Mesendoderm (in vitro differentiated cells): Measurements from ENCODE around the gene MYB.

Source experiments
- DNase-seq: peaks from one replicate; pipeline ENCODE4 v3.0.0; 2013
- H2AK5ac ChIP-seq: 2 replicates; pipeline ENCODE4 v1.6.1; 2013; ENCODE audit warnings: low read length, inconsistent platforms
- H2BK120ac ChIP-seq: 2 replicates; pipeline ENCODE4 v1.6.1; 2013; ENCODE audit warnings: low read depth, mild to moderate bottlenecking, low read length, moderate library complexity, mixed read lengths
- H2BK15ac ChIP-seq: replicated peaks from 2 replicates; pipeline ENCODE4 v1.6.1; 2013; ENCODE audit warnings: low read depth, mild to moderate bottlenecking, moderate library complexity
- H2BK5ac ChIP-seq: 2 replicates; pipeline ENCODE4 v1.6.1; 2013; ENCODE audit warnings: low read length, inconsistent platforms
- H3K18ac ChIP-seq: 2 replicates; pipeline ENCODE4 v1.6.1; 2013; ENCODE audit warnings: mild to moderate bottlenecking, low read length, mixed read lengths
- H3K23ac ChIP-seq: one replicate; pipeline ENCODE4 v1.6.1; 2013; ENCODE audit warnings: low read length
- H3K27ac ChIP-seq: 2 replicates; pipeline ENCODE4 v1.5.1; 2013; ENCODE audit warnings: low read depth, mild to moderate bottlenecking, inconsistent platforms, low read length, moderate library complexity
- H3K27me3 ChIP-seq: 2 replicates; pipeline ENCODE4 v1.6.1; 2013; ENCODE audit warnings: low read length, control low read depth, mild to moderate bottlenecking, inconsistent platforms; ENCODE audit not compliant: insufficient read depth, poor library complexity
- H3K36me3 ChIP-seq: 2 replicates; pipeline ENCODE4 v1.6.1; 2013; ENCODE audit warnings: low read length, inconsistent platforms; ENCODE audit not compliant: control insufficient read depth, insufficient read depth
- H3K4ac ChIP-seq: one replicate; pipeline ENCODE4 v1.6.1; 2013; ENCODE audit warnings: low read depth, mild to moderate bottlenecking, low read length, moderate library complexity
- H3K4me1 ChIP-seq: 2 replicates; pipeline ENCODE4 v1.6.1; 2013; ENCODE audit warnings: low read depth, low read length, inconsistent platforms; ENCODE audit not compliant: control insufficient read depth
- H3K4me2 ChIP-seq: 2 replicates; pipeline ENCODE4 v1.6.1; 2013; ENCODE audit warnings: low read length
- H3K4me3 ChIP-seq: 2 replicates; pipeline ENCODE4 v1.5.1; 2013; ENCODE audit warnings: mild to moderate bottlenecking, low read length
- H3K56ac ChIP-seq: one replicate; pipeline ENCODE4 v1.6.1; 2013; ENCODE audit warnings: low read length
- H3K79me1 ChIP-seq: 2 replicates; pipeline ENCODE4 v1.6.1; 2013; ENCODE audit warnings: low read length, inconsistent platforms
- H3K79me2 ChIP-seq: 2 replicates; pipeline ENCODE4 v1.6.1; 2013; ENCODE audit warnings: mild to moderate bottlenecking, low read length; ENCODE audit not compliant: control insufficient read depth, insufficient read depth
- H3K9ac ChIP-seq: 2 replicates; pipeline ENCODE4 v1.6.1; 2013; ENCODE audit warnings: low read length, inconsistent platforms
- H4K5ac ChIP-seq: one replicate; pipeline ENCODE4 v1.6.1; 2013; ENCODE audit warnings: low read length
- H4K8ac ChIP-seq: one replicate; pipeline ENCODE4 v1.6.1; 2013; ENCODE audit warnings: low read depth, mild to moderate bottlenecking, control low read depth, low read length, moderate library complexity
- WGBS: extraction: QIAGEN DNeasy Blood & Tissue Kit; methylation state at CpG from one replicate; pipeline ENCODE4 v1.1.7; 2013; ENCODE audit warnings: low lambda C conversion rate, missing lambda C conversion rate; ENCODE audit not compliant: insufficient coverage; ENCODE audit errors: extremely low coverage; 5-methylcytosine and 5-hydroxymethylcytosine counted together

Gene MYB

DNA sequence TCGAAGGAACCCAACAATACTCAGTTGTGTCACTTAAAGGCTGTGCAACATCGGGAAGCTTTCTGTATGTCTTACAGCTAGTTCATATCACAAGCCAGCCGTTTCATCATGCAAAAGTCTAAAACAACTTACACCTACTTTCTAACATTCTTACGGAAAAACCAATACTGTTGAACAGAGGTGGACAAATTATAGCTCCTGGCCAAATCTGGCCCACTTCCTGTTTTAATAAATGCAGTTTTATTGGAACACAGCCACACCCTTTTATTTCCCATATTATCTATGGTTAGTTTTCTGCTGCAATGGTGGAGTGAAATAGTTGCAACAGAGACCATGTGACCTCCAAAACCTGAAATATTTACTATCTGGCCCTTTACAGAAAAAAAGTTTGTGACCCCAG, 46.6 kb downstream of the MYB start:
- H3K27ac ChIP-seq: no peak overlapping the region
- no peaks in the 10 kb centered on the region for H3K79me1 ChIP-seq
- H3K9ac ChIP-seq: no peak overlapping the region
- no peak overlapping the region for H2AK5ac ChIP-seq
- H3K56ac ChIP-seq: no peak overlapping the region
- H2BK120ac ChIP-seq: no peak overlapping the region
- no peak for DNase-seq
- WGBS: no CpG with 5 or more reads among the region's 4 CpGs
- H3K27me3 ChIP-seq: no peaks in the 10 kb centered on the region
- H4K8ac ChIP-seq: no peak overlapping the region
- no peak overlapping the region for H2BK15ac ChIP-seq
- H3K4ac ChIP-seq: no peak overlapping the region
- H2BK5ac ChIP-seq: no peak overlapping the region
- H3K23ac ChIP-seq: no peak overlapping the region
- H3K4me3 ChIP-seq: no peak overlapping the region
- H3K79me2 ChIP-seq: no peaks in the 10 kb centered on the region
- no peak overlapping the region for H3K4me2 ChIP-seq
- H3K18ac ChIP-seq: no peak overlapping the region
- H3K36me3 ChIP-seq: no peaks in the 10 kb centered on the region
- H4K5ac ChIP-seq: no peak overlapping the region
- H3K4me1 ChIP-seq: no peaks in the 10 kb centered on the region

DNA sequence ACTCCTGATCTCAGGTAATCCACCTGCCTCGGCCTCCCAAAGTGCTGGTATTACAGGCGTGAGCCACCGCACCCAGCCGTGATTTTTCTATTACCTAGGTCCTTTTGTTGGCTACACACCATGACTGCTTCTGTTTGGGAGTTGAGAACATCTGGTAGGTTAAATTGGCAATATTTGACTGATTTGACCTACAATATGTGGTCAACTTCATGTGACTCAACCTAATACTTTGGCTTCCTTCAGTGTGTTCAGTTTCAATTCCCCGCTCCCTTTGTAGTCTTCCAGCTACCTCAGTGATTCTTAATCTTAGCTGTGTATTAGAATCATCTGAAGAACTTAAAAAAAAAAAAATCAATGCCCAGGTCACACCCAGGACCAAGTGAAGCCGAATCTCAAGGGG, 47.4 kb downstream of the MYB start:
- no peak overlapping the region for H3K4me3 ChIP-seq
- H3K56ac ChIP-seq: no peak overlapping the region
- no peak overlapping the region for H4K8ac ChIP-seq
- no peak overlapping the region for H2BK5ac ChIP-seq
- H2BK120ac ChIP-seq: no peak overlapping the region
- no peaks in the 10 kb centered on the region for H3K79me2 ChIP-seq
- no peak for DNase-seq
- H3K27me3 ChIP-seq: no peaks in the 10 kb centered on the region
- no peak overlapping the region for H3K9ac ChIP-seq
- H3K18ac ChIP-seq: no peak overlapping the region
- H3K4ac ChIP-seq: no peak overlapping the region
- H3K79me1 ChIP-seq: no peaks in the 10 kb centered on the region
- H3K36me3 ChIP-seq: no peaks in the 10 kb centered on the region
- no peak overlapping the region for H2AK5ac ChIP-seq
- H3K4me1 ChIP-seq: no peaks in the 10 kb centered on the region
- no peak overlapping the region for H2BK15ac ChIP-seq
- WGBS: no CpG with 5 or more reads among the region's 6 CpGs
- no peak overlapping the region for H3K23ac ChIP-seq
- no peak overlapping the region for H3K27ac ChIP-seq
- H3K4me2 ChIP-seq: no peak overlapping the region
- no peak overlapping the region for H4K5ac ChIP-seq

DNA sequence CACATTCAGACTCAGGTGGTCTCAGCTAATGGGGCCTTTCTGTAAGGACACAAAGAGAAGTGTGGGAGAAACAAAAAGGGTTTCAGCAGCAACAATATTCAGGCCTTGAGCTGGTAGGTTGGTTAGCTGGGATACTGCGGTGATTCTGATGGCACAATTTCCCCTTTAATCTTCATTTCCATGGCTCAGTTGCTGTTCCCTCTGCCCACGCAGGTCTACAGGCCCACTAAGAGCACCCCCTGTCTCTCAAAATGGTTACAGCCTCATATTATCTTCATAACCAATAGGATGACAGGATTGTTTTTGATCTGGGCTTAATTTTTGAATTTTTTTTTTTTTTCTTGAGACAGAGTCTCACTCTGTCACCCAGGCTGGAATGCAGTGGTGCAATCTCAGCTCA, 48.9 kb downstream of the MYB start:
- Histone ChIP-seq H3K4ac (no peak overlapping the region), H3K4me3 (no peak overlapping the region), H3K18ac (no peak overlapping the region), H2BK120ac (no peak overlapping the region), H4K8ac (no peak overlapping the region), H4K5ac (no peak overlapping the region), H3K4me1 (no peaks in the 10 kb centered on the region), H3K27ac (no peak overlapping the region), H3K79me1 (no peaks in the 10 kb centered on the region), H3K36me3 (no peaks in the 10 kb centered on the region), H3K79me2 (no peaks in the 10 kb centered on the region), H3K4me2 (no peak overlapping the region), H3K23ac (no peak overlapping the region), H3K27me3 (no peaks in the 10 kb centered on the region), H2BK15ac (no peak overlapping the region), H3K9ac (no peak overlapping the region), H3K56ac (no peak overlapping the region), H2BK5ac (no peak overlapping the region), H2AK5ac (no peak overlapping the region)
- DNase-seq: no peak
- no CpG with 5 or more reads among the region's 2 CpGs for WGBS

DNA sequence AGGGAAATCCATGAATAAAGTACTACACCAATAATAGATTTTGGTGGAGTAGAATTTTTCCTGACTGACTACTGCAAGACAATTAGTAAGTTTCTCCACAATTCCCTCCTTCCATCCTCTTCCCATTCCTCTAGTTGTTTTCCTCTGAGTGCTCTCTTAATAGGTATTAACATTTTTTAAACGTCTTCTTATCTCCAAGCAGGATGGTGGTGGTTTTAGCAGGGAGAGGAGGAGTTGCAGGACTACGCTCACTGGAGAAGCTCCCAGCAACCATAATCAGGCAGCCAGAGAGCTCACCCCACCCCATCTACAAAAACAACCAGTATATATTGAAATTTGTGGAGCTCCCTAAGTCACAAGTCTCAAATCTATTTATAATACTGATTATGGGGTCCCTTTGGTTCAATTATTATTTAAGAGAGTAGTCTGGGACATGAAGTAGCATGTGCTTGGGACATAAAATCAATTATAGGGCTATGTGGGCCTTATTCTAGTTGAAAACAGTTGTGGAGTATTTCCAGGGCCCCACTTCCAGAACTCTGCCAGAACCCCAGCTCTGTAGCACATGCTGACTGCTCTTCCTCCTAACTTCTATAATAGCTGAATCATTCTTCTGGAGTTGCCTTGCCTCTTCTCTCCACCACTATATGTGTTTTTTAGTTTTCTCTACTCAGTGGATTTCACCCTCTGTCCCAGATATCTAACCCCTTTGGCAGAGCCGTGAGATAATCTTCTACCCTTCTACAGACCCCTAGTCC, 49.8 kb downstream of the MYB start:
- no peak overlapping the region for H3K56ac ChIP-seq
- H2BK15ac ChIP-seq: no peak overlapping the region
- no peak overlapping the region for H3K4me3 ChIP-seq
- no peak overlapping the region for H3K4me2 ChIP-seq
- H3K4me1 ChIP-seq: no peaks in the 10 kb centered on the region
- no peaks in the 10 kb centered on the region for H3K79me2 ChIP-seq
- H3K27me3 ChIP-seq: no peaks in the 10 kb centered on the region
- no CpG with 5 or more reads among the region's 3 CpGs for WGBS
- no peaks in the 10 kb centered on the region for H3K36me3 ChIP-seq
- no peaks in the 10 kb centered on the region for H3K79me1 ChIP-seq
- no peak overlapping the region for H3K23ac ChIP-seq
- peak; percentile 57 for DNase-seq
- no peak overlapping the region for H3K4ac ChIP-seq
- no peak overlapping the region for H4K5ac ChIP-seq
- no peak overlapping the region for H3K18ac ChIP-seq
- no peak overlapping the region for H4K8ac ChIP-seq
- no peak overlapping the region for H2BK120ac ChIP-seq
- H3K27ac ChIP-seq: no peak overlapping the region
- H2BK5ac ChIP-seq: no peak overlapping the region
- no peak overlapping the region for H3K9ac ChIP-seq
- no peak overlapping the region for H2AK5ac ChIP-seq

DNA sequence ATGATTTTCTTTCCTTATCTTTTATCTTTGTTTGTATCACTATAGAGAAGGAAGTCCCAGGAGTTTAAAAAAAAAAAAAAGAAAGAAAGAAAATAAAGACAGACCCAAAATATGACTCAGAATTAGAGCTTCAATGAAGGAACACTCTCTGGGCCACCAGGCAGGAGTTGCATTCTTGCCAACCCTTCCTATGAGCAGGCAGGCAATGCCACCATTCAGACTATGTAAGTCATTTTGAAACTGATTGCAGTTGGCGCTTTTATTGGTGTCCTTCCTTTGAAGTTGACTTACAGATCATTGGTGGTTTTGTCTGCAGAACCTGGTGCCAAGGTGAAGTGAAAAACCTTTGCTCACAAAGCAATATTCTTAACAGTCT, 50.3 kb downstream of the MYB start:
- whole genome bisulfite sequencing: no CpG with 5 or more reads among the region's 1 CpG
- Histone ChIP-seq H3K4me1 (no peaks in the 10 kb centered on the region), H2BK5ac (no peak overlapping the region), H3K79me1 (no peaks in the 10 kb centered on the region), H3K4ac (no peak overlapping the region), H3K27me3 (no peaks in the 10 kb centered on the region), H4K5ac (no peak overlapping the region), H3K9ac (no peak overlapping the region), H3K18ac (no peak overlapping the region), H3K4me3 (no peak overlapping the region), H3K79me2 (no peaks in the 10 kb centered on the region), H3K23ac (no peak overlapping the region), H4K8ac (no peak overlapping the region), H3K56ac (no peak overlapping the region), H2BK15ac (no peak overlapping the region), H2AK5ac (no peak overlapping the region), H3K27ac (no peak overlapping the region), H2BK120ac (no peak overlapping the region), H3K4me2 (no peak overlapping the region), H3K36me3 (no peaks in the 10 kb centered on the region)
- DNase-seq: no peak
